Activated naive CD8-positive, alpha-beta T cell (primary cell): Measurements from ENCODE around the gene GPSM3.

Experiments used
- H3K27ac Mint-ChIP-seq: one replicate; pipeline ENCODE4 v1.8.0; 2021; ENCODE audit warnings: mixed read lengths
- H3K27me3 Mint-ChIP-seq: one replicate; pipeline ENCODE4 v1.8.0; 2021; ENCODE audit warnings: mixed read lengths
- H3K36me3 Mint-ChIP-seq: one replicate; pipeline ENCODE4 v1.8.0; 2021; ENCODE audit warnings: mixed read lengths
- H3K4me1 Mint-ChIP-seq: one replicate; pipeline ENCODE4 v1.8.0; 2021; ENCODE audit warnings: low read depth, mixed read lengths
- H3K4me3 Mint-ChIP-seq: one replicate; pipeline ENCODE4 v1.8.0; 2021; ENCODE audit warnings: mild to moderate bottlenecking, mixed read lengths
- H3K9me3 Mint-ChIP-seq: one replicate; pipeline ENCODE4 v1.8.0; 2021; ENCODE audit warnings: low read depth, mixed read lengths

Gene GPSM3

GRCh38 chr6:32158052-32158451 is 34.4 kb downstream of the GPSM3 start:
- H3K4me1 Mint-ChIP-seq = peaks cover 28% of the 10 kb centered on the region
- H3K36me3 Mint-ChIP-seq = peaks cover 12% of the 10 kb centered on the region
- no peaks in the 10 kb centered on the region for H3K9me3 Mint-ChIP-seq
- no peak overlapping the region for H3K27ac Mint-ChIP-seq
- no peaks in the 10 kb centered on the region for H3K27me3 Mint-ChIP-seq
- H3K4me3 Mint-ChIP-seq = no peak overlapping the region

GRCh38 chr6:32156891-32157290 is 35.6 kb downstream of the GPSM3 start:
- Mint-ChIP-seq H3K4me1 (peaks cover 38% of the 10 kb centered on the region), H3K36me3 (peaks cover 12% of the 10 kb centered on the region), H3K27ac (no peak overlapping the region), H3K4me3 (no peak overlapping the region), H3K27me3 (no peaks in the 10 kb centered on the region), H3K9me3 (no peaks in the 10 kb centered on the region)

- Mint-ChIP-seq H3K9me3 (no peaks in the 10 kb centered on the region), H3K4me1 (peaks cover 53% of the 10 kb centered on the region), H3K4me3 (peak overlapping the region; percentile 99), H3K36me3 (peaks cover 12% of the 10 kb centered on the region), H3K27me3 (no peaks in the 10 kb centered on the region), H3K27ac (peak overlapping the region; percentile 96)
Observed at GRCh38 chr6:32154514-32155161, 37.8 kb downstream of the GPSM3 start.

GRCh38 chr6:32153564-32154513 is 38.6 kb downstream of the GPSM3 start, which contains the start of gene PPT2:
PPT2 (plus strand) TSS chr6:32154141; CDS start chr6:32154595, 454 bp downstream.
- Mint-ChIP-seq H3K4me1 (peaks cover 55% of the 10 kb centered on the region), H3K27me3 (no peaks in the 10 kb centered on the region), H3K36me3 (peaks cover 12% of the 10 kb centered on the region), H3K9me3 (no peaks in the 10 kb centered on the region), H3K4me3 (peak within 1 kb of the TSS; percentile 99), H3K27ac (peak within 1 kb of the TSS; percentile 96)

- H3K9me3 Mint-ChIP-seq = no peaks in the 10 kb centered on the region
- H3K27ac Mint-ChIP-seq = peak overlapping the region; percentile 72
- peak overlapping the region; percentile 99 for H3K4me3 Mint-ChIP-seq
- peaks cover 7% of the 10 kb centered on the region for H3K36me3 Mint-ChIP-seq
- H3K27me3 Mint-ChIP-seq = no peaks in the 10 kb centered on the region
- peaks cover 59% of the 10 kb centered on the region for H3K4me1 Mint-ChIP-seq
Observed at GRCh38 chr6:32152769-32153563, 39.5 kb downstream of the GPSM3 start.

GRCh38 chr6:32151863-32152768 is 40.3 kb downstream of the GPSM3 start, which contains the start of gene PRRT1:
PRRT1 (minus strand) TSS chr6:32151939; CDS start chr6:32151827, 112 bp downstream.
- H3K4me3 Mint-ChIP-seq = peak within 1 kb of the TSS; percentile 99
- H3K9me3 Mint-ChIP-seq = no peaks in the 10 kb centered on the region
- peak within 1 kb of the TSS; percentile 72 for H3K27ac Mint-ChIP-seq
- no peaks in the 10 kb centered on the region for H3K27me3 Mint-ChIP-seq
- no peaks in the 10 kb centered on the region for H3K36me3 Mint-ChIP-seq
- H3K4me1 Mint-ChIP-seq = peaks cover 55% of the 10 kb centered on the region

GRCh38 chr6:32151181-32151862 is 41.1 kb downstream of the GPSM3 start:
- no peaks in the 10 kb centered on the region for H3K27me3 Mint-ChIP-seq
- peak overlapping the region; percentile 84 for H3K4me3 Mint-ChIP-seq
- peaks cover 55% of the 10 kb centered on the region for H3K4me1 Mint-ChIP-seq
- H3K9me3 Mint-ChIP-seq = no peaks in the 10 kb centered on the region
- H3K36me3 Mint-ChIP-seq = no peaks in the 10 kb centered on the region
- H3K27ac Mint-ChIP-seq = peak overlapping the region; percentile 64

- peaks cover 46% of the 10 kb centered on the region for H3K4me1 Mint-ChIP-seq
- no peaks in the 10 kb centered on the region for H3K9me3 Mint-ChIP-seq
- no peaks in the 10 kb centered on the region for H3K27me3 Mint-ChIP-seq
- H3K36me3 Mint-ChIP-seq = no peaks in the 10 kb centered on the region
- H3K4me3 Mint-ChIP-seq = peak overlapping the region; percentile 84
- H3K27ac Mint-ChIP-seq = peak overlapping the region; percentile 34
Observed at GRCh38 chr6:32149932-32150870, 42.2 kb downstream of the GPSM3 start.

- H3K4me3 Mint-ChIP-seq = peak overlapping the region; percentile 83
- H3K27ac Mint-ChIP-seq = peak overlapping the region; percentile 72
- no peaks in the 10 kb centered on the region for H3K36me3 Mint-ChIP-seq
- H3K27me3 Mint-ChIP-seq = no peaks in the 10 kb centered on the region
- H3K4me1 Mint-ChIP-seq = peaks cover 39% of the 10 kb centered on the region
- no peaks in the 10 kb centered on the region for H3K9me3 Mint-ChIP-seq
Observed at GRCh38 chr6:32149092-32149755, 43.2 kb downstream of the GPSM3 start.

GRCh38 chr6:32148289-32149091 is 44.0 kb downstream of the GPSM3 start:
- no peaks in the 10 kb centered on the region for H3K9me3 Mint-ChIP-seq
- H3K4me3 Mint-ChIP-seq = peak overlapping the region; percentile 83
- peak overlapping the region; percentile 72 for H3K27ac Mint-ChIP-seq
- peaks cover 35% of the 10 kb centered on the region for H3K4me1 Mint-ChIP-seq
- H3K27me3 Mint-ChIP-seq = no peaks in the 10 kb centered on the region
- no peaks in the 10 kb centered on the region for H3K36me3 Mint-ChIP-seq

GRCh38 chr6:32147401-32148132 is 44.9 kb downstream of the GPSM3 start:
- Mint-ChIP-seq H3K9me3 (no peaks in the 10 kb centered on the region), H3K4me1 (peaks cover 26% of the 10 kb centered on the region), H3K36me3 (no peaks in the 10 kb centered on the region), H3K27me3 (no peaks in the 10 kb centered on the region), H3K4me3 (no peak overlapping the region), H3K27ac (no peak overlapping the region)
